HAP-1 (cell line): ENCODE results near the gene RPL28.

Source experiments
- DNase-seq, 2 experiments: peaks; one replicate each; pipeline ENCODE4 v3.0.0-alpha.2; 2016 to 2020; ENCODE audit warnings: low spot score in 2 of 2
- H3K27me3 ChIP-seq: fragments of 250-450 bp; sonication (Bioruptor Pico); 2 replicates; pipeline ENCODE4 v1.5.1; 2020; ENCODE audit warnings: low read depth, mild to moderate bottlenecking, moderate library complexity
- H3K36me3 ChIP-seq: fragments of 250-450 bp; sonication (Bioruptor Pico); replicated peaks from 2 replicates; pipeline ENCODE4 v1.5.1; 2020; ENCODE audit warnings: mild to moderate bottlenecking
- H3K4me1 ChIP-seq: fragments of 250-450 bp; sonication (Bioruptor Pico); 2 replicates; pipeline ENCODE4 v1.5.1; 2020; ENCODE audit warnings: mild to moderate bottlenecking
- H3K4me3 ChIP-seq: fragments of 250-450 bp; sonication (Bioruptor Pico); 2 replicates; pipeline ENCODE4 v1.5.1; 2020; ENCODE audit warnings: mild to moderate bottlenecking, moderate library complexity
- H3K9me3 ChIP-seq: fragments of 250-450 bp; sonication (Bioruptor Pico); 2 replicates; pipeline ENCODE4 v1.5.1; 2020; ENCODE audit warnings: mild to moderate bottlenecking, moderate library complexity
- in situ Hi-C: fragments of 300-500 bp; cut with MboI; formaldehyde crosslinking; loops from 3 replicates; pipeline ENCODE4 v1.14.3; 2020; ENCODE audit warnings: low sequenced_read_pairs, inconsistent platforms, mixed read lengths

RPL28 gene

GRCh38 chr19:55362174-55362989 lies 23.4 kb upstream of the RPL28 start:
- DNase-seq = no peak
- Histone ChIP-seq H3K4me3 (no peak overlapping the region), H3K27me3 (peaks cover 1% of the 10 kb centered on the region; the same call in 1 of the 2 replicates), H3K9me3 (no peaks in the 10 kb centered on the region), H3K4me1 (no peaks in the 10 kb centered on the region), H3K36me3 (no peaks in the 10 kb centered on the region)
- in situ Hi-C loops = no loop called here

GRCh38 chr19:55362990-55363716 lies 22.6 kb upstream of the RPL28 start, which contains the start of gene GARIN5B:
Gene GARIN5B, minus strand, starts transcription at chr19:55363260. Its CDS starts 194 bp downstream, at chr19:55363066.
- no peaks in the 10 kb centered on the region for H3K9me3 ChIP-seq
- DNase-seq = no peak
- no peaks in the 10 kb centered on the region for H3K36me3 ChIP-seq
- H3K4me3 ChIP-seq = no peak within 1 kb of the TSS
- in situ Hi-C loops = no loop called here
- H3K4me1 ChIP-seq = no peaks in the 10 kb centered on the region
- H3K27me3 ChIP-seq = no peaks in the 10 kb centered on the region

- Histone ChIP-seq H3K4me1 (no peaks in the 10 kb centered on the region), H3K36me3 (no peaks in the 10 kb centered on the region), H3K27me3 (peaks cover 11% of the 10 kb centered on the region; the same call in 1 of the 2 replicates), H3K4me3 (no peak overlapping the region), H3K9me3 (no peaks in the 10 kb centered on the region)
- no peak for DNase-seq
- in situ Hi-C loops = no loop called here
Measured at GRCh38 chr19:55365245-55365644, 20.5 kb upstream of the RPL28 start.

GRCh38 chr19:55365964-55366363 lies 19.8 kb upstream of the RPL28 start:
- H3K27me3 ChIP-seq = peaks cover 17% of the 10 kb centered on the region
- in situ Hi-C loops = no loop called here

GRCh38 chr19:55366790-55367189 lies 18.9 kb upstream of the RPL28 start:
- in situ Hi-C loops = no loop called here
- peaks cover 23% of the 10 kb centered on the region for H3K27me3 ChIP-seq
- no peaks in the 10 kb centered on the region for H3K9me3 ChIP-seq
- H3K4me3 ChIP-seq = no peak overlapping the region
- no peaks in the 10 kb centered on the region for H3K4me1 ChIP-seq
- DNase-seq = no peak
- H3K36me3 ChIP-seq = no peaks in the 10 kb centered on the region

More at GRCh38 chr19:55365964-55366363, 19.8 kb upstream of the RPL28 start:
- DNase-seq = no peak
- Histone ChIP-seq H3K4me3 (no peak overlapping the region), H3K9me3 (no peaks in the 10 kb centered on the region), H3K4me1 (no peaks in the 10 kb centered on the region), H3K36me3 (no peaks in the 10 kb centered on the region)

- Histone ChIP-seq H3K4me1 (no peaks in the 10 kb centered on the region), H3K36me3 (no peaks in the 10 kb centered on the region), H3K9me3 (no peaks in the 10 kb centered on the region), H3K27me3 (peaks cover 30% of the 10 kb centered on the region), H3K4me3 (no peak overlapping the region)
- DNase-seq = no peak
- in situ Hi-C loops = no loop called here
Measured at GRCh38 chr19:55368106-55368505, 17.6 kb upstream of the RPL28 start.

GRCh38 chr19:55368701-55369563 lies 16.8 kb upstream of the RPL28 start:
- H3K36me3 ChIP-seq = no peaks in the 10 kb centered on the region
- H3K27me3 ChIP-seq = peaks cover 30% of the 10 kb centered on the region
- in situ Hi-C loops = no loop called here
- H3K4me1 ChIP-seq = no peaks in the 10 kb centered on the region
- no peaks in the 10 kb centered on the region for H3K9me3 ChIP-seq
- peak overlapping the region; percentile 23 for H3K4me3 ChIP-seq
- peak in 1 of 2 experiments; percentile 49 for DNase-seq

GRCh38 chr19:55369653-55370304 lies 16.0 kb upstream of the RPL28 start:
- Histone ChIP-seq H3K4me1 (no peaks in the 10 kb centered on the region), H3K9me3 (no peaks in the 10 kb centered on the region), H3K27me3 (peaks cover 30% of the 10 kb centered on the region), H3K4me3 (peak overlapping the region; percentile 31), H3K36me3 (no peaks in the 10 kb centered on the region)
- in situ Hi-C loops = no loop called here
- peak; percentile 10 to 70 for DNase-seq

GRCh38 chr19:55370305-55370988 lies 15.3 kb upstream of the RPL28 start, which contains the start of gene IL11:
Gene IL11, minus strand, starts transcription at chr19:55370463. Its CDS starts 153 bp downstream, at chr19:55370310.
- no peaks in the 10 kb centered on the region for H3K9me3 ChIP-seq
- peak within 1 kb of the TSS; percentile 31 for H3K4me3 ChIP-seq
- no peak for DNase-seq
- no peaks in the 10 kb centered on the region for H3K36me3 ChIP-seq
- in situ Hi-C loops = no loop called here
- H3K4me1 ChIP-seq = no peaks in the 10 kb centered on the region
- peaks cover 30% of the 10 kb centered on the region for H3K27me3 ChIP-seq

GRCh38 chr19:55372316-55373081 lies 13.2 kb upstream of the RPL28 start:
- no peak for DNase-seq
- Histone ChIP-seq H3K36me3 (no peaks in the 10 kb centered on the region), H3K9me3 (no peaks in the 10 kb centered on the region), H3K4me3 (no peak overlapping the region), H3K27me3 (peaks cover 30% of the 10 kb centered on the region), H3K4me1 (no peaks in the 10 kb centered on the region; the same call in 1 of the 2 replicates)
- in situ Hi-C loops = no loop called here

GRCh38 chr19:55373306-55373992 lies 12.3 kb upstream of the RPL28 start:
- Histone ChIP-seq H3K36me3 (no peaks in the 10 kb centered on the region), H3K4me3 (no peak overlapping the region), H3K4me1 (no peaks in the 10 kb centered on the region; the same call in 1 of the 2 replicates), H3K27me3 (peaks cover 29% of the 10 kb centered on the region), H3K9me3 (no peaks in the 10 kb centered on the region)
- in situ Hi-C loops = no loop called here
- DNase-seq = no peak
